SU-DHL-6 (cell line): ENCODE data around the gene SH3RF3.

Source experiments
- H2AFZ ChIP-seq: fragments of 200-600 bp; sonication (generic); 2 replicates; pipeline ENCODE4 v1.6.1; 2014; ENCODE audit warnings: low read depth, mild to moderate bottlenecking, moderate library complexity, mixed read lengths, antibody characterized with exemption, low read length; ENCODE audit not compliant: severe bottlenecking
- H3F3A ChIP-seq: fragments of 200-600 bp; shearing (Covaris generic); 2 replicates; pipeline ENCODE4 v1.6.0; 2016; ENCODE audit warnings: antibody characterized with exemption, mild to moderate bottlenecking; ENCODE audit not compliant: insufficient read depth
- H3K27ac ChIP-seq: fragments of 200-600 bp; sonication (generic); 2 replicates; pipeline ENCODE4 v1.5.1; 2016; ENCODE audit warnings: low read depth, mild to moderate bottlenecking, low read length, moderate library complexity, mixed read lengths
- H3K27me3 ChIP-seq: fragments of 200-600 bp; sonication (generic), shearing (Covaris generic); 2 replicates; pipeline ENCODE4 v1.6.0; 2014; ENCODE audit warnings: mild to moderate bottlenecking, low read length
- H3K36me3 ChIP-seq: fragments of 200-600 bp; sonication (generic); 2 replicates; pipeline ENCODE4 v1.6.1; 2014; ENCODE audit warnings: mild to moderate bottlenecking, low read length, mixed read lengths
- H3K4me2 ChIP-seq: fragments of 300-600, 200-600 bp; shearing (Covaris generic), sonication (generic); 2 replicates; pipeline ENCODE4 v1.6.0; 2014; ENCODE audit warnings: low read length, low read depth, mild to moderate bottlenecking; ENCODE audit not compliant: poor library complexity, severe bottlenecking
- H3K4me3 ChIP-seq: fragments of 200-600 bp; sonication (generic); 2 replicates; pipeline ENCODE4 v1.5.1; 2014; ENCODE audit warnings: antibody characterized with exemption, low read length, mild to moderate bottlenecking, mixed read lengths; ENCODE audit not compliant: insufficient read depth, poor library complexity, severe bottlenecking
- H3K79me2 ChIP-seq: fragments of 200-600 bp; sonication (generic); 2 replicates; pipeline ENCODE4 v1.6.1; 2014; ENCODE audit warnings: mild to moderate bottlenecking, low read length, moderate library complexity; ENCODE audit not compliant: insufficient read depth
- H3K9ac ChIP-seq: fragments of 200-600 bp; sonication (generic); 2 replicates; pipeline ENCODE4 v1.7.0; 2014; ENCODE audit warnings: mild to moderate bottlenecking, low read length
- H3K9me2 ChIP-seq: fragments of 200-600 bp; sonication (generic); replicated peaks from 2 replicates; pipeline ENCODE4 v1.6.1; 2014; ENCODE audit warnings: low read length; ENCODE audit not compliant: insufficient read depth
- H3K9me3 ChIP-seq: fragments of 200-600 bp; sonication (generic); 2 replicates; pipeline ENCODE4 v1.6.1; 2014; ENCODE audit warnings: low read length, mixed read lengths; ENCODE audit not compliant: insufficient read depth
- H4K20me1 ChIP-seq: fragments of 200-600 bp; sonication (generic); 2 replicates; pipeline ENCODE4 v1.6.1; 2014; ENCODE audit warnings: low read depth, mild to moderate bottlenecking, antibody characterized with exemption, low read length, moderate library complexity, mixed read lengths
- CTCF ChIP-seq: fragments of 200-600 bp; sonication (generic); IDR thresholded peaks from one replicate; pipeline ENCODE4 v1.5.1; 2017; ENCODE audit warnings: antibody characterized with exemption, mild to moderate bottlenecking, low read length, moderate library complexity; ENCODE audit not compliant: insufficient read depth, poor library complexity, severe bottlenecking
- EZH2phosphoT487 ChIP-seq: fragments of 200-600 bp; sonication (generic), shearing (Covaris generic); conservative IDR thresholded peaks from 2 replicates; pipeline ENCODE4 v1.6.1; 2018; ENCODE audit warnings: mild to moderate bottlenecking, antibody characterized with exemption, low read length, moderate library complexity, mixed read lengths

Gene SH3RF3

GRCh38 chr2:109248590-109248989 lies 119.6 kb downstream of the SH3RF3 start:
- H3K27me3 ChIP-seq, result no peaks in the 10 kb centered on the region
- no peaks in the 10 kb centered on the region for H3K36me3 ChIP-seq
- no peaks in the 10 kb centered on the region for H3K9me2 ChIP-seq
- TF ChIP-seq CTCF (no peak), EZH2phosphoT487 (no peak)
- no peaks in the 10 kb centered on the region for H3F3A ChIP-seq
- H3K4me3 ChIP-seq, result no peak overlapping the region
- H3K79me2 ChIP-seq, result no peaks in the 10 kb centered on the region
- no peak overlapping the region for H2AFZ ChIP-seq
- no peak overlapping the region for H3K4me2 ChIP-seq
- H3K9ac ChIP-seq, result no peak overlapping the region
- no peak overlapping the region for H3K27ac ChIP-seq
- H3K9me3 ChIP-seq, result no peaks in the 10 kb centered on the region
- H4K20me1 ChIP-seq, result no peaks in the 10 kb centered on the region

GRCh38 chr2:109253217-109253616 lies 124.2 kb downstream of the SH3RF3 start:
- Histone ChIP-seq H3K36me3 (no peaks in the 10 kb centered on the region), H3K4me3 (no peak overlapping the region), H3F3A (no peaks in the 10 kb centered on the region), H3K9me3 (no peaks in the 10 kb centered on the region), H3K27me3 (no peaks in the 10 kb centered on the region), H3K79me2 (no peaks in the 10 kb centered on the region), H3K4me2 (no peak overlapping the region), H3K9ac (no peak overlapping the region), H3K27ac (no peak overlapping the region), H2AFZ (no peak overlapping the region), H3K9me2 (no peaks in the 10 kb centered on the region), H4K20me1 (no peaks in the 10 kb centered on the region)
- TF ChIP-seq CTCF (no peak), EZH2phosphoT487 (no peak)

- TF ChIP-seq CTCF (no peak), EZH2phosphoT487 (no peak)
- no peak overlapping the region for H3K4me3 ChIP-seq
These were observed 125.3 kb downstream of the SH3RF3 start for GRCh38 chr2:109254174-109254904.

More at GRCh38 chr2:109254174-109254904, 125.3 kb downstream of the SH3RF3 start:
- Histone ChIP-seq H3K79me2 (no peaks in the 10 kb centered on the region), H3K9me2 (no peaks in the 10 kb centered on the region), H3K4me2 (no peak overlapping the region), H3K27ac (no peak overlapping the region), H3K36me3 (no peaks in the 10 kb centered on the region), H4K20me1 (no peaks in the 10 kb centered on the region), H3F3A (no peaks in the 10 kb centered on the region), H2AFZ (no peak overlapping the region), H3K27me3 (no peaks in the 10 kb centered on the region), H3K9ac (no peak overlapping the region), H3K9me3 (no peaks in the 10 kb centered on the region)
